Tibial artery (tissue), 4 donors: ENCODE measurements around the gene COL4A3.

ENCODE experiments used
- DNase-seq, 2 donors: peaks; one replicate each; pipeline ENCODE4 v3.0.0-alpha.2; 2019
- H3K27ac ChIP-seq, 2 donors: fragments of 200-600 bp; sonication (generic) in 1 of 2; 1 replicate in 1 of 2; 2 replicates in 1 of 2; pipeline ENCODE4 v1.5.1; 2018 to 2019; ENCODE audit warnings: mild to moderate bottlenecking in 1 of 2
- H3K27me3 ChIP-seq, 2 donors: fragments of 200-600 bp; sonication (generic) in 1 of 2; one replicate each; pipeline versions ENCODE4 v1.5.1 to v1.6.0; 2016 to 2019
- H3K36me3 ChIP-seq, 3 donors: fragments of 200-600 bp; sonication (generic) in 2 of 3; one replicate each; pipeline ENCODE4 v1.5.1; 2016 to 2019; ENCODE audit warnings: mild to moderate bottlenecking in 2 of 3
- H3K4me1 ChIP-seq, 4 donors: fragments of 200-600 bp; sonication (generic) in 2 of 4; 1 replicate in 3 of 4; 2 replicates in 1 of 4; pipeline ENCODE4 v1.5.1; 2016 to 2019
- H3K4me3 ChIP-seq, 2 donors: fragments of 200-600 bp; sonication (generic) in 1 of 2; 1 replicate in 1 of 2; 2 replicates in 1 of 2; pipeline ENCODE4 v1.5.1; 2018 to 2019; ENCODE audit warnings: mild to moderate bottlenecking in 2 of 2
- H3K9me3 ChIP-seq, 3 donors: fragments of 200-600 bp; sonication (generic) in 1 of 3; one replicate each; pipeline ENCODE4 v1.5.1; 2016 to 2019
- intact Hi-C: fragments of 100-400 bp; cut with DNase I; formaldehyde crosslinking; loops from one replicate; pipeline ENCODE4 v1.15.0; 2023; ENCODE audit warnings: low total_unique reads
- TF ChIP-seq, protein P1 (sequence below), 2 experiments: fragments of 200-600 bp in 1 of 2; fragments of 450-650 bp in 1 of 2; IDR thresholded peaks; one replicate each; pipeline ENCODE4 v1.5.1; 2017 to 2019; ENCODE audit warnings: antibody characterized with exemption in 2 of 2, mild to moderate bottlenecking in 1 of 2, moderate library complexity in 1 of 2

COL4A3 gene

DNA sequence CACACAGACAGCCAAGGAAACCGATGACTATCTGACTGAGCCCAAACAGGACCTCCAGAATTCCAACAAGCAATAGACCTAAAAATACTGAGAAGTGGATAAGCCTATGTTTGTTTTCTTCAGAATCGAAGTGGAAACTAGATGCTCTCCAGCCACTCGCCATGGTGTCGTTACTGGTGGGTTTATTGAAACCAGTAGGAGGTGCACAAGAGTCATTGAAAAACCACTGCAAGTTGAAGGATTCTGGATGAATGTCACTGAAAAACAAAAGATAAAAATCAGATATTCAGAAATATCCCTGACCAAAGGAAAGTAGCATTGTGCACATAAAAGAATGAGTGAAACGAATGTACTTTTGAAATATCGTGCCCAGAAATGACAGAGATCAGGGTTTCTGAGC, 199.3 kb downstream of the COL4A3 start:
- Histone ChIP-seq H3K36me3 (peaks cover 0 to 19% (median 15%) of the 10 kb centered on the region in 3 donors), H3K27ac (no peak overlapping the region), H3K4me1 (peaks cover 0 to 35% (median 22%) of the 10 kb centered on the region in 4 donors), H3K9me3 (no peaks in the 10 kb centered on the region), H3K27me3 (no peaks in the 10 kb centered on the region), H3K4me3 (no peak overlapping the region)
- DNase-seq = no peak
- TF ChIP-seq, protein P1, sequence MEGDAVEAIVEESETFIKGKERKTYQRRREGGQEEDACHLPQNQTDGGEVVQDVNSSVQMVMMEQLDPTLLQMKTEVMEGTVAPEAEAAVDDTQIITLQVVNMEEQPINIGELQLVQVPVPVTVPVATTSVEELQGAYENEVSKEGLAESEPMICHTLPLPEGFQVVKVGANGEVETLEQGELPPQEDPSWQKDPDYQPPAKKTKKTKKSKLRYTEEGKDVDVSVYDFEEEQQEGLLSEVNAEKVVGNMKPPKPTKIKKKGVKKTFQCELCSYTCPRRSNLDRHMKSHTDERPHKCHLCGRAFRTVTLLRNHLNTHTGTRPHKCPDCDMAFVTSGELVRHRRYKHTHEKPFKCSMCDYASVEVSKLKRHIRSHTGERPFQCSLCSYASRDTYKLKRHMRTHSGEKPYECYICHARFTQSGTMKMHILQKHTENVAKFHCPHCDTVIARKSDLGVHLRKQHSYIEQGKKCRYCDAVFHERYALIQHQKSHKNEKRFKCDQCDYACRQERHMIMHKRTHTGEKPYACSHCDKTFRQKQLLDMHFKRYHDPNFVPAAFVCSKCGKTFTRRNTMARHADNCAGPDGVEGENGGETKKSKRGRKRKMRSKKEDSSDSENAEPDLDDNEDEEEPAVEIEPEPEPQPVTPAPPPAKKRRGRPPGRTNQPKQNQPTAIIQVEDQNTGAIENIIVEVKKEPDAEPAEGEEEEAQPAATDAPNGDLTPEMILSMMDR (IDR thresholded peaks at IDR 0.05) = no peak
- intact Hi-C loops = no loop called here
